ENCODE results near the gene PHETA1.
"Not testable (repeated sequence)": the region's sequence is repeated elsewhere in the genome, so short reads cannot be mapped to it uniquely, and the experiment has no call there.

PHETA1 gene

DNA sequence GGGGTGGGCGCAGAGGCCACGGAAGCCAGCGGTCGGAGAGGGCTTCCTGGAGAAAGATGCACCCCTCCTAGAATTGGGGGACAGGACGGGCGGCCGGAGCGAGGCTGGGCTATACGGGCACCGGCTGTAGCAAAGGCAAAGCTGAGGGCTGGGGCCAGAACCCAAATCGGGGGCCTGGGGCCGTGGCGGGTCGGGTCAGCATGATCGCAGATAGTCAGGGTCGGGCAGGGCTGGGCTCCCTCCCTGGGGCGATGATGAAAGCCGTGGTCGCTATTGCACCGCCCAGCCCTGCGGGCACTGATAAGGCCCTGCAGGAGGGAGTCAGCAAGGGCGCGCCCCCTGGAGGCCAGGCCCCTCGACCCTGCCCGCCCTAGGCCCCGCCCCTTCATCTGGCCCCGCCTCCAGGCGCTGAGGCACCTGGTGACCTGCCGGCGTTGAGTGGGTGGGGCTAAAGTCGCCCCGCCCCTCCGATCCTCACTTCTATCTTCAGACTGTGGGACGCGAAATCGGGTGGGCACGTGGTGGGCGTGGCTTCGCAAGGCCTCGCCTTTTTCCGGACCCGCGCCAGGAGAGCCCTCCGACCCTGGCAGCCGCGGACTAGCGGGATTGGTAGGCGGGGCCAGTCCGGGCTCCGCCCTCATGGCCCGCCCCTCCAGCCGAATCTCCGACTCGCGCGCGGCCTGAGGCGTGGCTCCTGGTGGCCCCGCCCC, 36.4 kb upstream of the PHETA1 start:
- DNase-seq, result peak; percentile 82 to 87

DNA sequence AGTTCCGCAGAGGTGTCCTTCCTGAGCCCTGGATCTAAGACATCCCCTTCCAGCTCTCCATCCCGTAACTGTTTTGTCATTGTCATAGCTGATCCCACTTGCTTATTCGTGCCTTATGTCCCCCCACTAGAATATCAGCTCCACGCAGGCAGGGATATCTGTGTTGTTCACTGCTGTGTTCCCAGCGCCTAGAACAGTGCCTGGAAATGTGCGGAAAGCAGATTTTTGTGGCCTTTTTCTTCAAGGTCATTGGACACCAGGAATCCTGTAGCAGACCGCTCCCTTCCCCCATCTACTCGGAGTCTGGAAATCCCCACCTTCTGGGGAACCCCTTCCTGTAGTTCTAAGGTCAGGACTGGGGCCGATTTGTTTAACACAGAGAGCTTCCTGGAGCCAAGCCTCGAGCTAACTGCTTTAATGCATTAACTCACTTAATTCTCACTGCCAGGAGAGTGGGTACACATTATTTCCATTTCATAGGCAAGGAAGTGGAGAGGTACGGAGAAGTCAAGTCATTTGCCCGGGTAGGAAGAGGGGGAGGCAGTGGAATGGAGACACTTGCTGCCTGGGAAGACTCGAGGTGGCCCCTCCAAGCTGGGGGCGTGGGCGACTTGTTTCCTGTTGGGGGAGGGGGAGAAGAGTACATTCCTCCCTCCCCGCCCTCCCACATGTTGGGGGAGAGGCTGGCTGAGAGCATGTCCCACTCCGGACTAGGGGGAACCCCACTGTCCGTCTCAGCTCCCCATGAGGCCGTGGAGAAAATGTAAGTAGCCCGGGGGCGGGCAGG, 35.7 kb upstream of the PHETA1 start:
- DNase-seq, result no peak

DNA sequence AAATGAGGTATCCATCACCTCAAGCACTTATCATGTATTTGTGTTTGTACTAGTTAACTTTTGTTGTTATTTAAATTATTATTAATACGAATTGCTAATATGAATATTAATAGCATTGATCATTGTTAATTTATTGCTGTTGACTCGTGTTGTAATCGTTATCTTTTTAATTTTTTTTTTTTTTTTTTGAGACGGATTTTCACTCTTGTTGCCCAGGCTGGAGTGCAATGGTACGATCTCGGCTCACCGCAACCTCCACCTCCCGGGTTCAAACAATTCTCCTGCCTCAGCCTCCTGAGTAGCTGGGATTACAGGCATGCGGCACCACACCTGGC, 33.6 kb upstream of the PHETA1 start:
- DNase-seq, result not testable (repeated sequence)

DNA sequence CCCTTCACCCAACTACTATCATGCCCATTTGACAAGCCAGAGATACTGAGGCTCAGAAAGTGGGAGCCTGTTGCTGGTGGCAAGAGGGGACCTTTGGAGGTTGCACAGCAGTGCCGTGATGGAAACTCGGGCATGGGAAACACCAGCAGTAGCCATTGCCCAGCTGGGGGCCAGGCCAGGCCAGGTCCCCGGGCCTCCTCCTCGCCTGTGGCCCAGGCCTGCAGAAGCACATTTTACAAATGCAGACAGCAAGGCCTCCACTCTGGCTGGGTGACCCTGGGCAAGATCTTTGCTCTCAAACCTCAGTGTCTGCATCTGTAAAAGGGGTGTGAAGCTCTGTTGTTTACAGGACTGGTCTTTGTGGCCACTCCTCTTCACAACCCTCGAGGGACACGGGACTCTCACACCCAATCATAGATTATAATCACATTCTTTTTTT, 32.3 kb upstream of the PHETA1 start:
- DNase-seq, result no peak

DNA sequence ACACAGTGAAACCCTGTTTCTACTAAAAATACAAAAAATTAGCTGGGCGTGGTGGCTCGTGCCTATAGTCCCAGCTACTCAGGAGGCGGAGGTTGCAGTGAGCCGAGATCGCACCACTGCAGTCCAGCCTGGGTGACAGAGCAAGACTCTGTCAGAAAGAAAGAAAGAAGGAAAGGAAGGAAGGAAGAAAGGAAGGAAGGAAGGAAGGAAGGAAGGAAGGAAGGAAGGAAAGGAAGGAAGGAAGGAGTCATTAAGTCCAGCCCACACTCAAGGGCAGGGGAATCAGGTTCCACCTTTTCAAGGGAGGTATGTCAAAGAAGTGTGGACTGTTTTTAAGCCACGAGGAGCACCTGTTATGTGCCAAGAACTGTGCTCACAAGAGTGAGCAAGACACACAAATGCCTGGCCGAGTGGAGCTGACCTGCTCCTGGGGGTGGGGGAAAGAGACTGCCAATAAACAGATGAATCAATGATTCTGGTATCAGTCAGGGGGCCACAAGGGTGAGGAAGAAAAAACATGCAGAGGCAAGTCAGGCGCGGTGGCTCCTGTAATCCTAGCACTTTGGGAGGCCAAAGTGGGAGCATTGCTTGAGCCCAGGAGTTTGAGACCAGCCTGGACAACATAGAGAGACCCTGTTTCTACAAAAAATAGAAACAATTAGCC, 31.0 kb upstream of the PHETA1 start:
- not testable (repeated sequence) for DNase-seq

DNA sequence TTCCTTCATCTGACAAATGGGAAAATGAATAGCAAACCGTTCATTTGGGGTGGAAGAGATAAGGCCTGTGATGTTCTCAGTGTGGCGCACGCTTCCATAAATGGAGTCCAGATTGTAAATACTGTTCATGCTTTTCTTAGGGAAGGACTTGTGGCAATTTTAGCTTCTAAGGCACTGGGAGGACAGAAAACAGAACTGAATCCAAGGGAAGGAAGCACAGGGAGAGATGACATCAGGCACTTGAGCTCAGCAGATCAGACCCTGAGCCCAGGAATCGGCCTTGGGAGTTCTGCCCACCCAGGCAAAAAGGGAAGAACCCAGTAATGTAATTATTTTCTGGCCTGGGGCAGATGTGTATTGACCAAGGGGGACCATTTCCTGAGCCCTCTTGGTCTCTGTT, 29.6 kb upstream of the PHETA1 start:
- no peak for DNase-seq

DNA sequence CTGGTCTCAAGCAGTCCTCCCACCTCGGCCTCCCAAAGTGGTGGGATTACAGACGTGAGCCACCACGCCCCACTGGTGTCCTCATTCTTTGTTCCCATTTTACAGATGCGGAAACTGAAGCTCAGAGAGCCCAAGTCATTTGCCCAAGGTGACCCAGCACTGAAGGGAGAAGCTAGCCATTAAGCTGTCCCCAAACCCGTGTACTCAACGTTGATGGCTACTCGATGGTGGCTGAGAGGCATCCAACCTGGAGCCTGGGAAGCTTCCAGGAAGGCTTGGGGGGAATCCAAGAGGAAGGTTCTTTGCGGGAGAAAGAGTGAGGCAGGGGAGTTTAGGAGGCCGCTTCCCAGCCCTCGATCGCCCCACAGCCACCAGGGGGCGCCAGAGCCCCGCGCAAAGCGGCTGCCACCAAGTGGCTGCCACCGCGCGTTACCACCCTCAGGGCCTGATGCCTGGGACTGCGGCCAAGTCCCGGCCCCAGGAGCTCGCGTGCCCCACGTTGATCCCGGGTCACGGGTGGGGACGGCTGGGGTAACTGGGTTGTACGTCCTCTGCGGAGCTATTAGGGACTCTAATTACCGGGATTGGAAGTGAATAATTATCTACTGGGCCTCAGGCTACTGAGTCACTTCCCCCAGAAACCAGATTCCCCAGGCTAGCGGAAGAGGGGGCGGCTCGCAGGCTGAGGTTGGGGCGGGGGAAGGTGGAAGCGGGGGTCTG, 28.0 kb upstream of the PHETA1 start:
- DNase-seq, result peak in 1 of 2 experiments; percentile 73

DNA sequence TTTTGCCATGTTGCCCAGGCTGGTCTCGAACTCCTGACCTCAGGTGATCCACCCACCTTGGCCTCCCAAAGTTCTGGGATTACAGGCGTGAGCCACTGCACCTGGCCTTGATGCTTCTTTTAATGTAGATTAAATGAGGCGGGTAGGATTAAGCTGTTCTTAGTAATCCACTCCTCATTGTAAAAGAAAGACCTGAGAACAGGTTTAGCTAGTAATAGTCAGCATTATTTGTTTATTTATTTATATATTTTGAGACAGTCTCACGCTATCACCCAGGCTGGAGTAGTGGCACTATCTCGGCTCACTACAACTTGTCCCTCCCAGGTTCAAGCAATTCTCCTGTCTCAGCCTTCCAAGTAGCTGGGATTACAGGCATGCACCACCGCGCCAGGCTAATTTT, 27.4 kb upstream of the PHETA1 start:
- DNase-seq, result not testable (repeated sequence)

DNA sequence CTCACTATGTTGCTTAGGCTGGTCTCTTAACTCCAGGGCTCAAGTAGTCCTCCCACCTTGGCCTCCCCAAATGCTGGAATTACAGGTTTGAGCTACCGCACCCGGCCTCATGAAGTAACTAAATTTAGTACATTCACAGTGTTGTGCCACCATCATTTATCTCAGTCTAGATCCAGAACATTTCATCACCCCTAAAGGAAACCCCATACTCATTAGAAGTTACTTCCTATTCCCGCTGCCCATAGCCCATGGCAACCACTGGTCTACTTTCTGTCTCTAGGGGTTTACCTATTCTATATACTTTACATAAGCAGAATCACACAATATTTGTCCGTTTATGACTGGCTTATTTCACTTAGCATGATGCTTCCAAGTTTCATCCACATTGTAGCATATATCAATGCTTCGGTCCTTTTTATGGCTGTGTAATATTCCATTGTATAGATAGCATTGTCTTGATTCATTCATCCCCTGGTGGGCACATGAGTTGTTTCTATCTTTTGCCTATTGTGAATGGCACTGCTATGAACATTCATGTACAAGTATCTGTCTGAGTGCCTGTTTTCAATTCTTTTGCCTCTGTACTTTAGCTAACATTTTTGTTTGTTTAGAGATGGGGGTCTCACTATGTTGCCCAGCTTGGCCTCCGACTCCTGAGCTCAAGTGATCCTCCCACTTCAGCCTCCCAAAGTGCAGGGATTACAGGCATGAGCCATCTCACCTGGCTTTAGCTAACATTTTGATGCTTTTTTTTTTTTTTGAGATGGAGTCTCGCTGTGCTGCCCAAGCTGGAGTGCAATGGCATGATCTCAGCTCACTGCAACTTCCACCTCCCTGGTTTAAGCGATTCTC, 26.7 kb upstream of the PHETA1 start:
- DNase-seq, result no peak

DNA sequence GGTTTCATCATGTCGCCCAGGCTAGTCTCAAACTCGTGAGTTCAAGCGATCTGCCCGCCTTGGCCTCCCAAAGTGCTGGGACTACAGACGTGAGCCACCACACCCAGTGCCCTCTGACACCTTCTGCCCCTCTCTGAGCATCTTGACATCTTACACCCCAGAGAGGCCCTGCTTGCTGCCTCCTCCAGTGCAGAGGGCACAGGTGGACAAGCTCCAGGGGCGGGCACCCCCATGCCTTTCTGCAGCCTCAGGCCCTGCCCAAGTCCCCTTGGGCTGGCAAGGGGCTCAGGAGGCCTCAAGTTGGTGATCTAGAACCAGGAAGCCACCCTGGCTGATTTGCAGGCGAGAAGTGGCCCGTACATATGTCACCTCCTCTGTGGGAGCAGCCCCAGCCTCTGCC, 25.6 kb upstream of the PHETA1 start:
- DNase-seq, result no peak

DNA sequence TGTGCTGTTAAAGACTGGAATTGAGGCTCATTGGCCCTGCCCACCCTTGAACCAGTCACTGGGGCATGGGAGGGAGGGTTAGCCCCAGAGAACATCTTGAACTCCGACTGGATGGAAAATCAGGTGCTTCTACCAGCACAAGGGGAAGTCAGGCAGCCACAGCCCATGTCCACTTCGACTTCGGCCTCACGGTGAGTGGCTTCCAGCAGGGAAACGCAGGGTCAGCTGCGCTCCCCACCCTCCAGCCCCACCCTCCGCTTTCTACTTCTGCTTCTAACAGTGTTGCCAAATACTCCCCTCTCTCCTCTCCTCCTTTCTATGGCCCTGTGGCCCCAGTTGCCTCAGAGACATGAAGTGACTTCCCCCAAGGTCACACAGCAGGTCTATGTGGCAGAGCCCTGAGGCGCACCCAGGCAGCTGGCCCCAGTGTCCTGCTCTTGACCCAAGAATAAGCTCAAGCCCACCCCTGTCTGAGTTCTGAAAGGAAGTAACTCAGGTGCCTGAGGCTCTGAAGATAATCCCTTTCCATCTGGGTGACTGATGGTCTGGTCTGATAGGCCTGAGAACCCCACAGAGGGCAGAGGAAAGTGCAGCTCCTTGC, 24.9 kb upstream of the PHETA1 start:
- DNase-seq, result no peak

DNA sequence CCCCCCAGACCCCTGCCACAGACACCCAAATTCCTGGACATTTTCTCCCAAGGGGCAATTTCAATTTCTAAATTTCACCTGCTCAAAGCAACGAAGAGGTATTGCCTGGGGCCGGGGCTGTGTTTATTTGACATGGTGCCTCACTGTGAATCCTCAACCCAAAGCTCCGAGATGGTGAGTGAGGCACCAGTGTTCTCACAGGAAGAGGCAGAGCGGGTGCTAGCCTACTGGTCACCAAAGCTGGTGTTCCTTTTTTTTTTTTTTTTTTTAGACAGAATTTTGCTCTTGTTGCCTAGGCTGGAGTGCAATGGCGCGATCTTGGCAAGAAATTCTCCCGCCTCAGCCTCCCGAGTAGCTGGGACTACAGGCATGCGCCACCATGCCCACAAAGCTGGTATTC, 22.0 kb upstream of the PHETA1 start:
- no peak for DNase-seq

DNA sequence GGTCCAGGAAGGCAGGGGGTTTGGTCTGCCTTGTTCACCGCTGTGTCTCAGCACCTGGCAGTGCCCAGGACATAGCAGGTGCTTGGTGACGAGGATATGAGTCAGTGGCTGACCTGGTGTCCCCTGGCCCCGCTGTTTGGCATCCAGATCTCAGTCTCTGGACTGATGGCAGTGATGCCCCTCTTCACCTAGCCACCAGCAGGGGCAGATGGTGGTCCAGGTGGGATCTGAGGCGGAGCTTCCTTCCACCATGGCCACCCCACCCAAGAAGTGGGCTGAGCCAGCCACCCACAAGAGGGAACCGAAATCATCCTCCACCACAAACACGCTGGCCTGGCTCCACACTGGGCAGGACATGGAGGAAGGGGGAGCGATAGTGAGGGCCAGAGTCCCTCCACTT, 20.7 kb upstream of the PHETA1 start:
- DNase-seq, result no peak

DNA sequence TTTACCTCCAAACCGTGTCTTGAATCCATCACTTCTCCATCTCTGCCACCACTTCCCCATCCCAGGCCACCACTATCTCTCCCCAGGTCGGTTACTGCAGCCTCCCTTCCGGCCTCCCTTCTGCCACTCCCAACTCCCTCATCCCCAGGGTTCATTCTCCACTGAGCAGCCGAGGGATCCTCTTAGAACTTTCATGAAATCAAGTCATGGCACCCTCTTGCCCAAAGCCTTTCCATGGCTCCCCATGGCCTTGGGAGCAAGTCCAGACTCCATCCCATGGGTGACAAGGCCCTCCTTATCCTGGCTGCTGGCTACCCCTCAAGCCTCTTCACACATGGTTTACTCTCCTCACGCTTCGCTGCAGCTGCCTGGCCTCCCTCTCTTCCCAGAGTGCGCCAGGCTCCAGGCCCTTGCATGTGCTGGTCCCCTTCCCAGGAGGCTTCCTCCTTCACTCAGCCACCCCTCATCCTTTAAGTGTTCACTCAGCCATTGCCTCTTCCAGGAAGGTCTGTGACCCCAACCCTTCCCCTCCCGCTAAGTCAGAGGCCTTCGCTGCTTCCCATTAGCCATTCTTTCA, 18.9 kb upstream of the PHETA1 start:
- no peak for DNase-seq

DNA sequence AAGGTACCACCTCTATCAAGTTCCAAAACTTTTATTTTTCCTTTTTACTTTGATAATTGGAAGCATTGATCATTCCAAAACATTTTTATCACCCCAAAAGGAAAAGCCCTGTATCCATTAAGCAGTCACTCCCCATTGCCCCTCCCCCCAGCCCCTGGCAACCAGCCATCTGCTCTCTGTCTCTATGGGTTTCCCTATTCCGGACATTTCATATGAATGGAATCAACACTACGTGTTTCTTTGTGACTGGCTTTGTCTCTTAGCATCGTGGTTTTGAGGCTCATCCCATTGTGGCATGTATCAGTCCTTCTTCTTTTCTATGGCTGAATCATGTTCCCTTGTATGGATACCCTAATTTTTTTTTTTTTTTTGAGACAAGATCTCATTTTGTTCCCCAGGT, 18.0 kb upstream of the PHETA1 start:
- no peak for DNase-seq

DNA sequence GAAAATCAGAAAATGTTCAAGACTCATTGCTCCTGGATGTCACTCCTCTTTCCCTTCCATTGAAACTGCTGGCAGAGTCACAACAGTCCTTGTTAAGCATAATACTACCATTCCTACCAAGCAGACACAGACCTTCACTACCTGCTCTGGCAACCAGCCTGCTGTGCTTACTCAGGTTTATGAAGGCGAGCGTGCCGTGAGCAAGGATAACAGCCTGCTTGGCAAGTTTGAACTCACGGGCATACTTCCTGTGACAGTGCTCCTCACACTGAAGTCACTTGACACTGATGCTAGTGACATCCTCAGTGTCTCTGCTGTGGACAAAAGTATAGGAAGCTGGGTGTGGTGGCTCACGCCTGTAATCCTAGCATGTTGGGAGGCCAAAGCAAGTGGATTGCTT, 15.7 kb upstream of the PHETA1 start:
- no peak for DNase-seq

DNA sequence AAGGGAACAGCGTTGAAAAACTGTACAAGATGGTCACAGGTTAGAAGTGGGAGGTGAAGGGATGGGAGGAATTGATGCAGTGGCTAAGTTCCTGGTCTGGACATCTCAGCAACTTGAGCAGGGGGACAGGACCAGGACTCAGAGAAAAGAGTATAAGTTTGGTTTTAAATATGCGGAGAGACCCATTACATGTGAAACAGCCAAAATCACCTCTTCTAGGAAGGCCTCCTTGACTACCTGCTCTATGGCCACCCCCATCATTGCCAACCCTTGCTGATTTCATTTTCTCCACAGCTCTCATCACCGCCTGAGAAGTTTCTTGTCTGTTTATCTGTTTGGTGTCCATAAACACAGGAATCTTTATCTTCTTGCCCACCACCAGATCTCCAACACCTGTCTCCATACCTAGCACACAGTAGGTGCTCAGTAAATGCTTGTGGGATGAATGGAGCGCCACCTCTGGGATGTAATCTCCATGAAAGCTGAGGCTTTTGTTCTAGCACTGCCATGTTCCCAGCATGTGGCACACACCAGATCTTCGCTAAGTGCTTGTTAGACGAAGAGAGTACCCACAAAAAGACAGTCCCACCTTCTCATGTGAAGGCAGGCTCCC, 11.2 kb upstream of the PHETA1 start:
- no peak for DNase-seq

DNA sequence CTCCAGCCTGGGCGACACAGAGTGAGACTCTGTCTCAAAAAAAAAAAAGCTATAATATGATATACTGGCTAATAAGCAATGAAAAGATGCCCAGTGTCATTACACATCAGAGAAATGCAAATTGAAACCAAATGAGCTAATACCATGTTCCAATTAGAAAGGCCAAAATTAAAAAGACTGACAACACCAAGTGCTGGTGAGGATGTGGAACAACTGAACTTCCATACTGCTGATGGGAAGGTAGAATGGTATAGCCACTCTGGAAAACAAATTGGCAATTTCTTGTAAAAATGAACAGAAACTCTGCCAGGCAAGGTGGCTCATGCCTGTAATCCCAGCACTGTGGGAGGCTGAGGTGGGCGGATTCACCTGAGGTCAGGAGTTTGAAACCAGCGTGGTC, 8.5 kb upstream of the PHETA1 start:
- no peak for DNase-seq

DNA sequence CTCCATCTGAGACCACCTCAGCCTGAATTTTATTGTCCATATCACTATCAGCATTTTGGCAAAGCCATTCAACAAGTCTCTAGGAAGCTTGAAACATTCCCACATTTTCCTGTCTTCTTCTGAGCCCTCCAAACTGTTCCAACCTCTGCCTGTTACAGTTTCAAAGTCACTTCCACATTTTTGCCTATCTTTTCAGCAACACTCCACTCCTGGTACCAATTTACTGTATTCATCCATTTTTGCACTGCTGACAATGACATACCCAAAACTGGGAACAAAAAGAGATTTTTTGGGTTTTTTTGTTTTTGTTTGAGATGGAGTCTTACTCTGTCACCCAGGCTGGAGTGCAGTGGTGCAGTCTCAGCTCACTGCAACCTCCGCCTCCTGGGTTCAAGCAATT, 4.3 kb upstream of the PHETA1 start:
- DNase-seq, result not testable (repeated sequence)

DNA sequence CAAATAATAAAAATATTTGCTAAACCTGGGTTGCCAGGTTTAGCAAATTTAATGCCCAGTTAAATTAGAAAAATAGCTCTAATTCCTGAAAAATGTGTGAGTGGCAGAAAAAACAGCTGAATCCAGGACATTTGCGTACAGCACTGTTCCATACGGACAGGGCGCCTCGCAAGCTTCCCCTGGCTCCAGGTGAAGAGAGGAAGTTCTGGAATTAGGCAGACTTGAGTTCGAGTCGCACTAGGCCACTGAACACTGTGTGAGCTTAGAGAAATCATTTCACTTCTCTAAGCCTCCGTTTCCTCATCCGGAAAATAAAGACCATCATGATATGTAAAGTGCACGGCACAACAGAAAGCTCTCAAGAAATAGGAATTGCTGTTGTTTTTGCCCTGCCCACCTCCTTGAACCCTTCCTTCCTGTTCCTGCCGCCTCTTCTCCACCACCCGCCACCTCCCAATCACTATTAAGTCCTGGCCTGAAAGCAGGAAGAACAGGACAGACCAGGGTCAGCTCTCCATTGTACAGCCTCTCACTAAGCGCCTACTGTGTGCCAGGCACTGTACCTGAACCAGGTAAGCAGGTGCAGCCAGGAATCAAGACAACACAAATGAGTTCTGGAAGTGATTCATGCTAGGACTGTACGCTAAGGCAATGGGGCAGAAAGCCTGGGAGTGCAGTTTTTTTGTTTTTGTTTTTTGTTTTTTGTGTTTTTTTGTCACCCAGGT, 763 bp upstream of the PHETA1 start:
- no peak for DNase-seq
